A549 treated with DMSO at 1 μM for 4 hours (cell line): Measurements from ENCODE around the gene MS4A6A. TPM values are rescaled to one million over a fixed set of nuclear protein-coding genes. Genes with fewer than 3 reads are reported as not detected.

Experiments
- total RNA-seq: library from RNA; stranded (reverse); fragments of 200-300 nt; extraction: Qiagen RNA extraction; gene quantifications from 5 replicates; pipeline ENCODE4 v1.2.3, GENCODE V29; 2022; ENCODE audit warnings: low read depth

The MS4A6A gene
- total RNA-seq = not detected in 5 replicates

GRCh38 chr11:60182541-60183330, at the start of gene MS4A6A:
Gene MS4A6A, minus strand, starts transcription at chr11:60183083. Its CDS starts 1,356 bp downstream, at chr11:60181727.

Other genes with a start within 250 kb of the MS4A6A start
- not detected in 5 replicates for gene OOSP1, start 244.7 kb downstream of the MS4A6A start, total RNA-seq
- not detected in 5 replicates for gene OOSP4A, start 219.1 kb downstream of the MS4A6A start, total RNA-seq
- gene OOSP4B, start 165.9 kb downstream of the MS4A6A start, total RNA-seq = not detected in 5 replicates
- not detected in 5 replicates for gene OOSP2, start 142.7 kb downstream of the MS4A6A start, total RNA-seq
- gene MS4A3, start 126.4 kb downstream of the MS4A6A start, total RNA-seq = not detected in 5 replicates
- gene MS4A2, start 94.4 kb downstream of the MS4A6A start, total RNA-seq = not detected in 5 replicates
- not detected in 5 replicates for gene MS4A4E, start 60.1 kb upstream of the MS4A6A start, total RNA-seq
- not detected in 5 replicates for gene MS4A4A, start 97.6 kb upstream of the MS4A6A start, total RNA-seq
- gene MS4A6E, start 144.2 kb upstream of the MS4A6A start, total RNA-seq = not detected in 5 replicates
- gene MS4A7, start 195.4 kb upstream of the MS4A6A start, total RNA-seq = not detected in 5 replicates
- not detected in 5 replicates for gene MS4A14, start 213.4 kb upstream of the MS4A6A start, total RNA-seq
- gene MS4A5, start 246.5 kb upstream of the MS4A6A start, total RNA-seq = not detected in 5 replicates